Stimulated activated CD8-positive, alpha-beta memory T cell treated with anti-CD3 and anti-CD28 coated beads, Interleukin-7, amount 100 ng/mL, for 4 hours (primary cell): ENCODE measurements around the gene MAP7D2.
A peak's percentile ranks its signal among the peaks of the same experiment; 100 is the strongest.

Source experiments
- DNase-seq, 2 donors: peaks; one replicate each; pipeline ENCODE4 v3.0.0-alpha.2; 2020; ENCODE audit warnings: low read depth in 2 of 2

Gene MAP7D2

DNA sequence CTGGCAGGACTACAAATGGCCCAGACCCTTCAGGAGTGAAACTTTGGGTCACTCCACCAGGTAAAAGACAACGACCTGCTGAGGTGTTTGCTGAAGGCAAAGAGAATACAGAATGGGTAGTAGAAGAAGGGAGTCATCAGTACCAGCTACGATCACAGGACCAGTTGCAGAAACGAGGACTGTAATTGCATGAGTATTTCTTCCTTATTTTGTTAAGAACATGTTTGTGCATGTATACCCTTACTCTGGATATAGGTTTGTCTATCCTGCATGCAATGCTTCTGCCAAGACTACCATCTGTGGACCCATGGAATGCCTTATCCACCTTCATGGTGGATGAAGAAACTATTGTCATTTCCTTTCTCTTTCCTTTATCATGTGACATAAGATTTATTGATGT, 77.7 kb downstream of the MAP7D2 start:
- DNase-seq: no peak

DNA sequence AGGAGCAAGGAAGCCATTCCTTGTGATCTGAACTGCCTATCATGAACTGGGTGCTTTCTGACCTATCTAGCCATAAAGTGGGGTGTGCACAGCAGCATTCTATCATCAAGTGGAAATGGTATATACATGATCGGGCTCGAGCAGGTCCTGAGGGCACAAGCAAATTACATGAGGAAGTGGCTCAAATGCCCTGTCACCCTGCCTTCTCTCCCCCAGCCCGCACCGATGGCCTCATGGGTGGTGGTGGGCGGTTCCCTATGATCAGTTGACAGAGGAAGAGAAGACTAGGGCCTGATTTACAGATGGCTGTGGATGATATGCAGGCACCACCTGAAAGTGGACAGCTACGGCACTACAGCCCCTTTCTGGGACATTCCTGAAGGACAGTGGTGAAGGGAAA, 79.5 kb downstream of the MAP7D2 start:
- no peak for DNase-seq

DNA sequence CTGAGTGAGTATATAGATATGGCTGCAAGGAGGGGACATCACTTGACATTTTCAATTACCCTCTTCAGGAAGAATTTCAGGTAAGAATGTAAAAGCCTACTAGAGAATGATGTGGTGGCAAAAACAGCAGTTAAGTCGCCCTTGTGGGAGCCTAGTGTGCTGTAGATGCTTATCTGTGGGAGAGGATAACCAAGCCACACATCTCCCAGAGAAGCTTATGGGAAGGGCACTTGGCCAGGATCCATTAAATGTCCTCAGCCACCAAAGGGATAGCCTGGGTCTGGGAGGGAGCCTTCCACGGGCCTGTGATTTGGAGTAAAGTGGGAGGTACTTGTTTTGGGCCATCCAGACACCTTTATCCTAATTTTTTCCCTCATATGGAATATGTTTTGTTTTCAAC, 84.5 kb downstream of the MAP7D2 start:
- no peak for DNase-seq

DNA sequence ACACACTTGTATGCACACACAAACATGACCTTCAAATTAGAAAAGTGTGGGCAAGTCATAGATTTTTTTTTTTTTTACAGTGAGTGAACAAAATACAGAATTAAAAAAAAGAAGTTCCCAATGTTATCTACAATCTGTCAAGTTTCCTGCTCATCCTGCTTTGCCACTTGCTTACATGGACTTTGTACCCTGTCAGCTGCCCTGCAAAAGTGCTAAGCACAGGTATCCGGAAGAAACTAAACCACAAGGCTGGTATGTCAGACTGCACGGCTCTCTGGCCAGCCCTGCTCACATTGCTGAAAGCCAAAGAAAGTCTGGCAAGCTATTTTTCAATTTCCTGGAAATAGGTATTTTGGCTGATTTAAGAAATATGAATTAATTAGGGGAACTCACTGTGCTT, 87.0 kb downstream of the MAP7D2 start:
- DNase-seq: no peak

DNA sequence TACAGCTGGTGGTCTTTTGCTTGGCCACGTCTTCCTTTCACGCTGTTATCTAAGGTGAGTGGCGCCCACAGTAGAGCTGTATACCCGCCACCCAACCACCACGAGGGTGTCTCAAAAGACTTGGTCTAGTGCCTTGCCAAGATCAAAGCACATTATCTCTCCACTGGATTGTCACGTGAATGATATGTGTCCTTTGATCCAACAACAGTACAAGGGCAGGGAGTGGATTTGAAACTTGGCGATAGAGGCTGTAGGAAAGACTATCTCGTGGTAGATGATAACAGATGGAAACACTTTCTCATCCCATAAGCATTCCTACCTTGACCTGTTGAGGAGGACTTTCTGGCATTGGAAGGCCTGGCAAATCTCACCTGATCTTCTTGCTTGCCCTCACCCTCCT, 88.1 kb downstream of the MAP7D2 start:
- no peak for DNase-seq

DNA sequence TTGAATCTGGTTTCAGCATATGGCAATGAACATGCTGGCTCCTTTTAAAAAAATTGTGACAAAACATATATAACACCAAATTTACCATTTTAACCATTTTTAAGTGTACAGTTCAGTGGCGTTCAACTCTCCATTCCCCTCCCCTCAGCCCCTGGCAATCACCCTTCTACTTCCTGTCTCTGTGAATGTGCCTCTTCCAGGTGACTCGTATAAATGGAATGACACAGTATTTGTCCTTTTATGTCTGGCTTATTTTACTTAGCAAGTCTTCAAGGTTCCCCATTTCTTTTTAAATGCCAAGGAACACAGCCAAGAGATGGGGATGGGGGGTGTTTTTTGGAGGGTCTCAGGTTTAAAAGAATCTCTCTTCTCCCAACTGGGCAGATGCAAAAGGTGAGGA, 90.4 kb downstream of the MAP7D2 start:
- no peak for DNase-seq

DNA sequence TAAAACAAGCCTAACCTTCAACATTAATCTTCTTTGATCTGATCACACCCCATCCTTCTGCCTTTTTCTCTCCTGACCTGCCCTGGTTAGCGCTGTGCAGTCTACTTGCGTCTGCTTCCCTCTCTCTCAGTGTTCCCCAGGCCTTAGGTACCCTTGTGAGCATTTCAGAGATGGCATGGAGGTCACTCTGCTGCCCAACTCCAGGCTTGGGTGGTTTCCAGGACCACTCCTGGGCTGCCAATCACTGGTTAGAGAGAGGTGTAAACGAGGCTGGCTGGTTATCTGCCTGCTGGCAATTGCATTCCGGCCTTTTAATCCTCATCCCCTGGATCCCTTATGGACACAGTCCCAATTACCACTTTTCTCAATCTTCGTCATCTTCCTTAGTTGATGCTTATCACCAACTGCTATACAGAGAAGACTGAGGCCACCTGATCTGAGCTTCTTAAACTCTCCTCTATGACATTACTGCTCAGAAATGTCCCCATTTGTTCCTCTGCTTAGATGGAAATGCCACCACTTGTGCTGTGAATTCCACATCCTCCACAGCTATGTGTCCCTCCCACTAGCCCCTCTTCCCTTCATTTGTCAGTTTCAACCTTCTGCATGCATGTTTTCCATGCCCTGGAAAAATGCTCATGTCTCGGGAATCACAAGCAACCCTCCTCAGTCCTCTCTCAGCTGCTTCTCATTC, 96.9 kb downstream of the MAP7D2 start:
- no peak for DNase-seq

DNA sequence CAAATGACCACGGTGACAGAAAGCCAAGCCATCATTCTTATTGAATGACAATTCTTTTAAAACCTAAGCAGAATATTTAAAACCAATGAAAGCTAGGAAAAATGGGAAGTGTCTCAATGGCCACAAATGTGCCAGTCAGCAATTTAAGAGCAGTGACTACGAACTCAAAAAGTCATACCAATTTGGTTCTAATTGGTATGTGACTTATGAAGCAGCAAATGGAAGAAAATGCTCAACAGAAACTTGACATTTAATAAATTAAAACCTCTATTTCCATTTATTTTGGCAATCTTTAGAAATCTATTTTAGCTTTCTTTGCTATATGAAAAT, 100.1 kb downstream of the MAP7D2 start:
- DNase-seq: no peak

DNA sequence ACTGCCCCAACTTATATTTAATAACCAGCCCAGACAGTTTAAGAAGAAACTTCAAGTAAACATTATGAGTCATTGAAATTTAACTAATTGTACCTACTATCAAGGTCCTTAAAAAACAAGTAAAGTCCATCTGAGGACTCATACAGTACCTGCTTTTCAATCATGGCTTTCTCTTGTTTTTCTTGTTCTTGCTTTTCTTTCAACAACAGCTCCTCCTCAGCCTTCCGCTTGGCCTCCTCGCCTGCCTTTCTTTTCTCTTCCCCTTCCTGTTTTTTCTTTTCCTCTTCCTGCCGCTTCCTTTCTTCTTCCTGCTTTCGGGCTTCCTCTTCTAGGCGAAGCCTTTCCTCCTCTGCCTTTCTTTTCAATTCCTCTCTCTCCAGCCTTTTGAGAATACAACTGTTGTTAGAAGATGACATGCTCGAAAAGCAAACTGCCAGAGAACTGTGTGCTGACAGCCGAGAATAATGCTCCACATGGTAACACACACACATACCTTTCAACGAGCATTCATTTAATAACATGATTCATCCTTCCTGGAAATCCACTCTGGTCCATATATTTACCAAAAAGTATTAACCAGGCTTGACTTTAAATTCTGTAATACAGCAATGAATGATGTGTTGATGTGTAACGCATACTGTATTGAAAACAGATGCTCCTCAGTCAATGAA, 100.6 kb downstream of the MAP7D2 start:
- no peak for DNase-seq

DNA sequence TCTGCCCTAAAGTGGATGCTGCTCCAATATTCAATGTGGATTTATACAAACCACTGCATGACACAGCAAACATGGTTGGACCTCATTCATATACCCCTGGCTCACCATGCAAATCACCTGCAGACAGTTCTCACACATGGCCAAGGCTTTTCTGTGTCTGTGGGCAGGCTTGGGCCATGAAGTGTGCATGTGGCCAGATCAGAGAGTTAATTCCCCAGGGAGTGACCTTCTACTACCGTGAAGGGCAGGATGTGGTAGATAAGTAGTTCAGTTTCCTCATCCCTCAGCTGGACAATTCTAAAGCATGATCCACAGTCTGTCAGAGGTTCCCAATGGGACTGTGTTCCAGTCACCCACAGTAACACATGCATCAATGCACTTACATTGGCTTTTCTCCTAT, 101.3 kb downstream of the MAP7D2 start:
- DNase-seq: no peak

DNA sequence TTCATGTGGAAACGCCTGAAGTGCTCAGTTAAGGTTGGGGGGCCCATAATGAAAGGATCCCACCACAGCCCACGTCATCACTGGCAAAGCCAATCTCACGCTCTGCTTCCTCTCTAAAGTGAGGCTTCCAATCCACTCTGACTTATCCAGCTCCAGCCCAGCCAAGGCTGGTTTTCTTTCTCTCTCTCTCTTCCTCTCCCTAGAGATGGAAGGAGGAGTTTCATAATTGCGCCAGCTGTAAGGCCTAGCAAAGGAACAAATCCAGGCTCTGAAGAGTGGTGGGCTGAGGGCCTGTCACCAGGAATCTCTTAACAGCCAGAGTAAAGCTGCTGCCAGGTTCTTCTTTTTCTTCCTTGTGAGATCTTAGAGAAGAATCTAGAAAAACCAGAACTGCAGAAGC, 105.1 kb downstream of the MAP7D2 start:
- DNase-seq: no peak

DNA sequence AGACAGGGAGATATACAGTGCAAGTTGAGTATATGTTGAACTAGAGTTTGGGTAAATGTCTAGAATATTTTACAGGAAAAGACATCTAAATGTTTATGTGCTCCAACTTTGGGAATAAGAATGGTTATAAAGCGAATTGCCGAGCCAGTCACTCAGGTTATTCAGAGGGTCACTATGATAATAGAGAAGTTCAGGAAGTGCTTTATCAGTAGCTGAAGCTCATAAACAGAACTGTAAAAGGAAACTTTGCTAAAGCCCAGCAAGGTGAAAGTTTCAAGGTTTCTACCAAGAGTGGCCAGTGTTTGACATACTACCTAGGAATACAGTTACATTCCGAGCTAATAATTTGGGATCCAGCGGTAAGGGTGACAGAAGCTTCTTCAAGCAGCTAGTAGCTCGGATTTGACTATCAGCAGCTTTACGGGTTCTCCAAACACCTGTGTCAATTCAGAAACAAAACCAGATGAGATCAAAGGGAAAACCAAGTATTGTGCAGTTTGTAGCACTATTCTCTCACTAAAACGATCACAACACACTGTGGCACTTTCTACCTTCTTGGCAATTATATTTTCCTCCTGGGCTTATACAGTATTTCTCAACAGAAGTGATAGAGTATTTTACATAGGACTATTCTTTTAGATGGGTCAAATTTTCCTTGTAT, 108.6 kb downstream of the MAP7D2 start:
- no peak for DNase-seq

DNA sequence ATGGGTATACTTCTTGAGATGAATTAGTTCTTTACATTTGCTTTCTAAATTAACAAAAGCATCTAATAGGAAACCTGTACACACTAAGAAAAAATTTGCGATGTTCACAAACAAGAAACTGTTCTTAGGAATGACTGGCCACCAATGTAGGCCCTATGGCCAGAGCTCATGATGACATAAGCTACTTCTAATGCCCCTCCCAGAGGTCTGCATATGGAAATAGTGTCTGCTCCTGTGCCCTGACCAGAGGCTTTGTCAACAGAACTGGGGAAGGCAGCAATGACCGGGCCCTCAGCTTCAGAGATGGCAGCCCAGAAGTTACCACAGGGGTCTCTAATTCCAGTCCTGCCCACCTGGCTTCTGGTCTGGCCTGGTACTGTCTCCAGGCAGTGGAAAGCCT, 110.8 kb downstream of the MAP7D2 start:
- no peak for DNase-seq

DNA sequence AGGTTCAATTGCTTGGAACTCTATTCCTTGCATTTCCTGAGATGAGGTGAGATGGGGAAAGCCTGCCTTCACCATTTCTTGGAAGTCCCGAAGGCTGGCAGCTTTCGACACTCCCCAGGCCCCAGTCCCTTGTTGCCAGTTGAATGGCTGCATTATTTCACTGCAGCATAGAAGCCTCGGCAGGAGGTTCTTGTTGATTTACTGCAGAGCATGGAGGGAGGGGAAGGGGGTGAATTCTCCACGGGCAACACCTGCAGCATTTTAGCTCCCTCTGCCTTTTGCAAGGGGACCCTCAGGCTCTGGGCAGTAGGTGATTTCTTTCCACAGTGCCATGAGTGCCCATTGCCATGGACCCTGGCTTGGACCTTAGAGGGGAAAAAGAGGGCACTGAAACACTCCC, 115.1 kb downstream of the MAP7D2 start:
- no peak for DNase-seq

DNA sequence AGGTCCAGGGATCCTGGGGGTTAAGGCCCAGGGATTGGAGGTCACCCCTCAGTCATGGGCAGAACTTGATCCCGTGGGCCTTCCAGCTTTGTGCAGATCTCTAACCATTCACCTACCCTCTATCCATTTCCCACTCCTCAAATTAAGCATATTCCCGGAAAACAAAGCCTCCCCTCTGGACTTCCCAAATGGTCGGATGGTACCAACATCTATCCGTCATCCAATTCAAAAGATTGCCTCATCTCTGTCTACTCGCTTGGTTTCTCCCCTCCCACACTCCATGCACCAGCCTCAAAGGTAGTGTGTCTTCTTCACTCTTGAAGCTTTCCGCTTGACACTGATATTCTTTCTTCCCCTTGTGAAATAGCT, 125.4 kb downstream of the MAP7D2 start:
- no peak for DNase-seq

DNA sequence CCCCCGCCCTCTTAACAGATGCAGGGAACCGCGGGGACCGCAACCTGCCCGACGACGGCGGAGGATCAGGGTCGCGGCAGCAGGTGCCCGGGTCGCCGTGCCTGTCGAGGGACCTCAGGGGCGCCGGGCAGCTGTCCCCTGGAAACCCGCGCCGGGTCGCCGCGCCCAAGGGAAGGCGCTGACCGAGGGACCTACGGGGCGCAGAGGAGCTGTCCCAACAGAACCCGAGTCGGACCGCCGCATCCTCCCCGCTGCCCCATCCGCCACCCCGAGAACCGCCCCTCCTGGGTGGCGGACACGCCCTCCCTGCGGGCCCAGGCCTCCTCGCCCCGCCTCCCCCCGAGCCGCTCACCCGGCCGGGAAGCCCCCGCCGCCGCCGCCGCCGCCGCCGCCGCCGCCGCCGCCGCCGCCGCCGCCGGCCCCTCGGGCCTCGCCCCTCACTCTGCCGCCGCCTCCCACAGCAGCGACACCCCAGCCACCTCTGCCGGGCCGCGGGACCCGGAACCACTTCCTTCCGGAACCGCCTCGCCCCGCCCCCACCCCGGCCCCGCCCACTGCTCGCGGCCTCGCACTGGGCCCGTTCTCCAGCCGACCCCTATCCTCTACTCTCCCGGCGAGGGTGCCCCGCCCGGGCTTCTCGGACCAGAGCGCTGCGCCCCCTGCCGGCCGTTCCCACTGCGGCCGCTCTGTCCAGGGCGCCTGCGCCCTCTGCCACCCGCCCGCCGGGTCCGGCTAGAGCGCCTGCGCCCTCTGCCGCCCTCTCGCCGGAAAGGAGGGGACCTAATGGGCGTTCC, 126.0 kb downstream of the MAP7D2 start, which contains the start of gene BCLAF3:
TSS of gene BCLAF3 (minus strand) at position 506 of the 794 bp plus-strand sequence. CDS start 20,797 bp downstream, outside the sequence.
- peak; percentile 69 to 83 for DNase-seq

DNA sequence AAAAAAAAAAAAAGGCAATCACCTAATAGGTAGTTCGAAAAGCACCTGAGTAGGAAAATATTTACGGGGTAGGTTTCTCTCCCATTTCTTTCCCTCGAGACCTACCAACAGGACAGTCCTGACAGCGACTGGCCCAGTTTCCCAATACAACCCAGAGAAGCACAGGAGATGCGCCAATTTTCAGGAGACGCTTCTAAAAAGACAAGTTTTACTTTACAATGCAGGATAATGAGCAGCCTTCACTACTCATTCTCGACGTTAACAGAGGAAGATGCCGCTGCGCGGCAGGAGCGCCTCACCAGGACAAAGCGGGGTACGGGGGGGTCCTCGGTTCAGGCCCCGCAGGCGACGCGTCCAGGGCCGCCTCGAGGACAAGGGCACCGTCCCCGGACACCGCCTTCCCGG, 126.6 kb downstream of the MAP7D2 start:
- DNase-seq: peak; percentile 0 to 26

DNA sequence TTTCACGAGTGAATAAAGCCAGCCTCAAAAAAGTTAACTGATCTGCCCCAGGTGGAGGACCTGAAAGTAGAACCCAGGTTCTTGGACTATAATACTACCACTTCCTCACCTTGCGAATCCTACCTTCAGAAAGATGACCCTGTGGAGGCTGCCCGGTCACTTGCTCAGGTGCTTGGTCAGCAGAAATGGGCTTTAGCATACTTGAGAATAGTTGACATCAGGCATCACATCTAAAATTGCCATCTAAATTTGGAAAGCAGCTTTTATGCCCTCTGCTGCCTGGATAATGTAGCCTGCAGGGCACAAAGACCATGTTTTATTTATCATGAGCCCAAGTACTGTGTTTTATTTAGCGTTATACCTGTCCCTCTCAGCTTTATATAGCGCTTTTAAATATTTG, 128.9 kb downstream of the MAP7D2 start:
- DNase-seq: no peak

DNA sequence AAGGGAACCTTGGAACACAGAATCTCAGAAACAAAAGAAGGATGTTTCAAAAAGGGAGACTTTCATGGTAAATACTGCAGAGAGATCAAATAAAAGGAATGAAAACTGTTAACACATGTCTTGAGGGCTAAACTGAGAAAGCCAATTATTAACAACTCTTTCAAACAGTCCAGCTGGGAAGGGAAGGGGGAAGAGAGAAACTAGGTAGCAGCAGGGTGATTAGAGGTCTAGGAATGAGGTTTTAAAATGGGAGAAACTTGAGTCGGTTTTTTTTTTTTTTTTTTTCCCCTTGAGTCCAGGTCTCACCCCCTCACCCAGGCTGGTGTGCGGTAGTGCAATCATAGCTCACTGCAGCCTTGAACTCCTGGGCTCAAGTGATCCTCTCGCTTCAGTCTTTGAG, 130.2 kb downstream of the MAP7D2 start:
- DNase-seq: no peak

DNA sequence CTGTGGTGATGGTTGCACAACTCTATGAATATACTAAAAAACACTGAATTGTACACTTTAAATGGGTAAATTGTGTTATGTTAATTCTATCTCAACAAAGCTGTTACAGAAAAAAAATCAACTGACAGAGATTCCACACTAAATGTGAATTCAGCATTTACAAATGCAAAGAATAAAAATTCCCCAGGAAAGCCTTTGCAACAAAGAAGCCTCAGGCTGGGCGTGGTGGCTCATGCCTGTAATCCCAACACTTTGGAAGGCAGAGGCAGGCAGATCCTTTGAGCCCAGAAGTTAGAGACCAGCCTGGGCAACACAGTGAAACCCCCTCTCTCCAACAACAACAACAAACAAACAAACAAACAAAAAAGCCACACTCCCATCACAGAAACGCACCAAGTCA, 134.8 kb downstream of the MAP7D2 start:
- no peak for DNase-seq

DNA sequence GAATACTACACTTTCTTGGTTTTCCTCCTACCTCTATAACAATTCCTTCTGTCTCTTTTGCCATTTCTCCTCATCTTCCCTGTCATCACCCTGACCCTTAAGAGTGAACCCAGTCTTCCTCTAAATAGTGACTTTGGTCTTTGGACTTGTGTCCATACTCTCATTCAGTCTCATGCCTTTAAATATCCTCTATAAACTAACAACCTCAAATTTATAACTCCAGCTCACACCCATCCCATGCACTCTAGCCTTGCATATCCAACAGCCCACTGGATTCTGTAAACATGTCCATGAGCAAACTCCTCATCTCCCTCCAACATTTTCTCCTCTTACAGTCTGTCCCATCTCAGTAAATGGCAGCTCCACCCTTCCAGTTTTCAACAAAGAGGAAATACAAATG, 140.9 kb downstream of the MAP7D2 start:
- no peak for DNase-seq

DNA sequence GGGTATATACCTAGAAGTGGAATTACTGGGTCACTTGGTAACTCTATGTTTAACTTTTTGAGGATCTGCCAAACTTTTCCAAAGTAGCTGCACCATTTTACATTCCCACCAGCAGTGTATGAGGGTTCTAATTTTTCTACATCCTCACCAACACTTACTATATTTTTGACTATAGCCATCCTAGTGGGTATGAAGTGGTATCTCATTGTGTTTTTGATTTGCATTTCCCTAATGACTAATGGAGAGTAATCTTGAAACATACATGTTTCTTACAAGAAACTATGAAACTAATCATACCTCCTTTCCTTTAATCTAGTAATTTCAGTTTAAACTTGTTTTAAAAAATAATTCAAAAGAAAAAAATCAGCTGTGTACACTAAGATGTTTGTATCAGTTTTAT, 143.7 kb downstream of the MAP7D2 start:
- no peak for DNase-seq

DNA sequence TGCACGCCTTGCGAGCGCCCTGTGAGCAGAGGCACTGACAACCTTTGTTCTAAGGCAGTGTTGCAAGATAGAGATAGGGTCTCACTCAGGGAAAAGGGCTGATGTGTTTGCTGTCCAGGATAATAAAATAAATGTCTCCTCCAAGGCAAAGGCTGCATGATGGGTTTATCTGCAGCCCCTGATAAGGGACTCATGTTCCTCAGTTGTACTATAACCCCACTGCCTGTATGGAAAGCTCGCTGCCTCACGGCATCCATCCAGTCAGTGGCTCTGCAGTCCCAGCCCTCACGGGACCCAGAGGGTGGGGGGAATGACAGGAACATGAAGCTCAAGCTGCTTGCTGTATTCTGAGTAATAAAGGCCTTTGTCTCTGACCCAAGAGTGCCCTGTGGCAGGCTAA, 148.4 kb downstream of the MAP7D2 start:
- no peak for DNase-seq
